RWPE2 (cell line): ENCODE results near the gene CAPN7.
A peak's percentile ranks its signal among the peaks of the same experiment; 100 is the strongest.

ENCODE experiments used
- ATAC-seq: fragments of 200-7000 bp; cut with Tn5 transposase; 3 replicates; pipeline ENCODE4 v1.9.1; 2021; ENCODE audit warnings: low read depth
- DNase-seq: peaks from one replicate; pipeline ENCODE4 v3.0.0-alpha.2; 2020; ENCODE audit warnings: low spot score
- H3K27ac ChIP-seq: fragments of 450-650 bp; 2 replicates; pipeline ENCODE4 v1.5.1; 2017; ENCODE audit warnings: mild to moderate bottlenecking; ENCODE audit not compliant: poor library complexity, severe bottlenecking
- H3K27me3 ChIP-seq: fragments of 250-450 bp; sonication (Bioruptor Pico); 2 replicates; pipeline ENCODE4 v1.5.1; 2021; ENCODE audit warnings: mild to moderate bottlenecking, moderate library complexity; ENCODE audit not compliant: insufficient read depth, poor library complexity, severe bottlenecking
- H3K36me3 ChIP-seq: fragments of 250-450 bp; sonication (Bioruptor Pico); 2 replicates; pipeline ENCODE4 v1.5.1; 2020; ENCODE audit warnings: low read depth, mild to moderate bottlenecking, moderate library complexity
- H3K4me1 ChIP-seq: fragments of 250-450 bp; sonication (Bioruptor Pico); 2 replicates; pipeline ENCODE4 v1.5.1; 2021; ENCODE audit warnings: mild to moderate bottlenecking, moderate library complexity; ENCODE audit not compliant: insufficient read depth, poor library complexity, severe bottlenecking
- H3K4me3 ChIP-seq: fragments of 250-450 bp; sonication (Bioruptor Pico); 2 replicates; pipeline ENCODE4 v1.5.1; 2021; ENCODE audit warnings: mild to moderate bottlenecking, moderate library complexity; ENCODE audit not compliant: severe bottlenecking
- H3K9me3 ChIP-seq: fragments of 250-450 bp; sonication (Bioruptor Pico); 2 replicates; pipeline ENCODE4 v1.5.1; 2021; ENCODE audit warnings: mild to moderate bottlenecking, moderate library complexity; ENCODE audit not compliant: severe bottlenecking
- CTCF ChIP-seq: fragments of 450-650 bp; IDR thresholded peaks from one replicate; pipeline ENCODE4 v1.5.1; 2017; ENCODE audit warnings: mild to moderate bottlenecking, moderate library complexity; ENCODE audit not compliant: poor library complexity, severe bottlenecking

Gene CAPN7

GRCh38 chr3:15269091-15269989 is 63.3 kb downstream of the CAPN7 start:
- H3K27ac ChIP-seq, result peak overlapping the region; percentile 21
- H3K36me3 ChIP-seq, result no peaks in the 10 kb centered on the region
- H3K9me3 ChIP-seq, result no peaks in the 10 kb centered on the region
- H3K27me3 ChIP-seq, result no peaks in the 10 kb centered on the region
- TF ChIP-seq CTCF, result no peak
- DNase-seq (peak; percentile 90), ATAC-seq (peak; percentile 70)
- peaks cover 4% of the 10 kb centered on the region for H3K4me1 ChIP-seq
- no peak overlapping the region for H3K4me3 ChIP-seq

GRCh38 chr3:15271030-15271429 is 65.0 kb downstream of the CAPN7 start:
- ATAC-seq, result no peak

DNA sequence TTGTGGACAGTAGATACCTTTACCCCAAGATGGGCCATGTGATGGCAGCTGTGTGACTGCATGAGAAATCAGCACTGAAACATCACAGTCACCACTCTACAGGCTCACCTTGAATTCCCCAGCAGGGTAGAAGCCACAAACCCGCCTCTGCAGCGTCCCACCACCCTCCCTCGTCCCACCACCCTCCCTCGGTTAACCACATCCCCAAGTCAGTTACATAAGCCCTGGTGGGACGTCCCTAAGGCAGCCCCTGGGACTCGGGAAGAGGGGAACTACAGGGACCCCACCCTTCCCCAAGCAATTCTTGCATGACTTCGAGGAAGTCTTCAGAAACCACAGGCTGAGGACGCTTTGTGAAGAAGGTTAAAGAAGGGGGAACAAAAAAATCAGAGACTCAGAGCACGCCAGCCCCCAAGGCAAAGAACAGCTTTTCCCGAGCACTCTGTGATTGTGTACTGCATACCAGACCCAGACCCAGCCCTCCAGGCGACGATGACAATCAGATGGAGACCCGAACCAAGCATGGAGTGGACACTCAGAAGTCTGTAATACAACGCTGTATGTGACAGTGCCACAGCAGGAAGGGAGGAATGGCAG is 65.8 kb downstream of the CAPN7 start:
- no peak overlapping the region for H3K4me3 ChIP-seq
- ATAC-seq (no peak), DNase-seq (no peak)
- H3K4me1 ChIP-seq, result peaks cover 4% of the 10 kb centered on the region
- H3K27me3 ChIP-seq, result no peaks in the 10 kb centered on the region
- no peaks in the 10 kb centered on the region for H3K36me3 ChIP-seq
- H3K27ac ChIP-seq, result no peak overlapping the region
- no peaks in the 10 kb centered on the region for H3K9me3 ChIP-seq
- no peak for TF ChIP-seq CTCF

More at GRCh38 chr3:15271030-15271429, 65.0 kb downstream of the CAPN7 start:
- Histone ChIP-seq H3K4me3 (no peak overlapping the region), H3K27ac (no peak overlapping the region), H3K9me3 (no peaks in the 10 kb centered on the region), H3K36me3 (no peaks in the 10 kb centered on the region), H3K27me3 (no peaks in the 10 kb centered on the region), H3K4me1 (peaks cover 4% of the 10 kb centered on the region)
- TF ChIP-seq CTCF, result no peak
- DNase-seq, result no peak

GRCh38 chr3:15272426-15273196 is 66.6 kb downstream of the CAPN7 start:
- Histone ChIP-seq H3K27me3 (no peaks in the 10 kb centered on the region), H3K4me3 (no peak overlapping the region), H3K4me1 (peaks cover 4% of the 10 kb centered on the region), H3K27ac (no peak overlapping the region), H3K9me3 (no peaks in the 10 kb centered on the region), H3K36me3 (no peaks in the 10 kb centered on the region)
- DNase-seq (no peak), ATAC-seq (no peak)
- no peak for TF ChIP-seq CTCF
